ENCODE data around the gene MAP2. TPM values are rescaled to one million over a fixed set of nuclear protein-coding genes. Genes with fewer than 3 reads are reported as not detected.

Gene MAP2
- total RNA-seq, 2 experiments from 2014 or later, result not detected

DNA sequence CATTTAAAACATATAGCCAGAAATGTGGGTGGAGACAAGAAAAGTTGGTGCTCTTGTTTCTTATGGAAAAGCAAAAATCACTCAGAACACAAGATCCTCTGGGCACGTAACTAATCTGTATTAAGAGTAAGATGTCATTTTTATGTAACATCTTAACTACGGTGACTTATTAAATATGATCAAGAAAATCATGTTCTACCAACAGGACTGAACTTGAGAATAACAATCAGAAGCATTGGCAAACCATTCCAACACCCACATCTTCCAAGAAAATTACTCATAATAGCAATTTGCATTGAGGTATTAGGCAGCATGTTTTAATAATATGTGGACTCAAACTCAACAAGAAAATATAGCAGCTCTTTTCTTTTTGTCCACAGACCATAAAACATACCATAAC lies 21.6 kb downstream of the MAP2 start:
- Mint-ChIP-seq H3K36me3 (ENCODE audit: low read depth) (no peaks in the 10 kb centered on the region), H3K4me1 (no peaks in the 10 kb centered on the region), H3K9me3 (no peaks in the 10 kb centered on the region), H3K4me3 (no peak overlapping the region), H3K27ac (no peak overlapping the region), H3K27me3 (no peaks in the 10 kb centered on the region)
- no peak for DNase-seq
- ChIA-PET CTCF (no interaction called here), POLR2A (no interaction called here)

DNA sequence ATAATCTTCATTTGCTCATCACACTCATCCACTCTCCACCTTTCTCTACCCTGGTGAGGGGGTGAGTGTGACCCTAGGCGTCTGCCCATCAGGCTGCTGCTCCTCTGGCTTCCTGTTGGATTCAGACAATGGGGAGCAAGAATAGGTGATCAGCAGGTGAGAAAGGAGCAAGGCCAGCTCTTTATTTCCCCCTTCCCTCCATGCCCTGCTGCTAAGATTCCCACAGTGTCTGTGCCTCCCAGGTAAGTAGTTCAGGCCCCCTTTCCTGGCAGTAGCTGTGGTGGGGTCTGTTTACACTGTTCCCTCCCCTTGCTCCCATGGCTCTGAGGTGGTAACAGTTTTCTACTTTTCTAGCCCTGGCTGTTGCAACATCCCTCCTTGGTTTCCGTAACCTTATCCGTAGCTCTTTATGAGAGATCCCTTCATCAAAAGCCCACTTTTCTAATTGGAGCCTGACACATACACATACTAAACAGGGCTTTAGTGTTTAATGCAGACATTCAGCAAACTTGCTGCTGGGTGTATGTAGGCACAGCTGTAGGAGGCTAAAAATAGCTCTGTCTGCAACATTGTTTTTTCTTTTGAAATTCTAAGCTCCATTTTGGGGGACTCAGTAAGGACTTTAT lies 27.5 kb downstream of the MAP2 start:
- Mint-ChIP-seq H3K9me3 (no peaks in the 10 kb centered on the region), H3K4me3 (no peak overlapping the region)
- CTCF ChIA-PET, result no interaction called here

DNA sequence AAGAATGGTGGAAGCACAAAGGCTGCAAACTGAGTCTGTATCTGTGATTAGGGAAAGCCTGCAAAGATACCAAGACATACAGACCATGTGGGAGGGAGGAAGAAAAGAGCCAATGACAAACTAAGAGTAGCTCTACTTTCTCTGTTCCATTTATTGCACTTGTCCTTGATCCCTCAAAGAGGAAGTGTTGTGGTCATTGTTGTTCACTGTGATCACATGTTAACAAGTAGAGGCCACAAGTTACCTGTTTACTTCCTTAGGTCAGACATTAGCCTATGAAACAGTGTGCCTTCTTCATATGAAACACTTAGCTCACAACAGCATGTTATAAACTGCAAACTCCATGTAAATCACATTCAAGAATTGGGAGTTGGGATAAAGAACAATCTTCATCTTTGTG lies 32.6 kb downstream of the MAP2 start:
- Mint-ChIP-seq H3K4me3 (no peak overlapping the region), H3K27ac (no peak overlapping the region), H3K4me1 (no peaks in the 10 kb centered on the region), H3K36me3 (ENCODE audit: low read depth) (no peaks in the 10 kb centered on the region), H3K9me3 (no peaks in the 10 kb centered on the region), H3K27me3 (no peaks in the 10 kb centered on the region)
- ChIA-PET CTCF (no interaction called here), POLR2A (no interaction called here)
- no peak for DNase-seq

More for the DNA sequence above, 27.5 kb downstream of the MAP2 start:
- Mint-ChIP-seq H3K27me3 (no peaks in the 10 kb centered on the region), H3K4me1 (no peaks in the 10 kb centered on the region), H3K36me3 (ENCODE audit: low read depth) (no peaks in the 10 kb centered on the region), H3K27ac (no peak overlapping the region)
- POLR2A ChIA-PET, result no interaction called here
- no peak for DNase-seq

DNA sequence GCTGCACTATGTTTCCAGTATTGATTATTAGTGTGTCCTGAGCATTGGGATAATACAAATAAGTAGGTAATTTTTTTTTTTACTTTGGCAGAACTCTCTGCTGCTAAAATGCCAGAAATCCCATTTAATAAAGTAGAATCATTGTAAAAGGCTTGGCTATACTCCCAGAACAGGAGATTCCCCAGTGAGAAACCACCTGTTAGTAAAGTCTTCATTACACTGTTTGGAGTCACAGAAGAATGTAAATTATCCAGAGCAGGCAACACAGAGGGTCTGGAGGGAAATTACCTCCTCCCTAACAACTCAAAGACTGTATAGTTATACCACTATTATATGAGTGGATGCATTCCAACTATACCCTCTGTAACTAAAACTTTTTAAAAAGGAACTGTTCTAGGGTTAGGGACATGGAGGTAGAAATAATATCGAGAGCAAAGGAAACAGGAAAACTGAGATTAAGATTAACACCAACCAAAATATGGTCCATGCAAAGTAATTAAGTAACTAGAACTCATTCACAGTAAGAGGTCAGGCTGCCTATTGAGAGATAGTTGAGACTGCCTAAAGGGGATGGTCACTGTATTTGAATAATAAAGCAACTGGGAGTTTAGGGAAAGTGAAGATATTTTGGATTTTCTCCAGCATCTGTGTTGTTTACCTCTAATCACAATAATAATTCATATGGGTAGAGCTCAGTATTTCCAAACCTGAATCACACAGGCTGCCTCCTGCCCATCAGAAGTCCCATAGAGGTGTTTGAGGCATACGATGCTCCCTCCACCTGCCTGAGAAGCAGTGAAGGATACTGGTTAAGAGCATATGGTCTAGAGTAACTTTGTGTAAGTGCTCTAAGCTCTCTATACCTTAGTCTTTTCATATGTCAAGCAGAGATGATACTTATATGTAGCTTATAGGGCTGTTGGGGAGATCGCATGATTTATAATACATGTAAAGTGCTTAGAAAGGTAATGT lies 34.4 kb downstream of the MAP2 start:
- H3K4me1 Mint-ChIP-seq, result no peaks in the 10 kb centered on the region
- H3K27ac Mint-ChIP-seq, result no peak overlapping the region
- H3K9me3 Mint-ChIP-seq, result no peaks in the 10 kb centered on the region
- POLR2A ChIA-PET, result no interaction called here
- H3K27me3 Mint-ChIP-seq, result no peaks in the 10 kb centered on the region
- CTCF ChIA-PET, result no interaction called here
- DNase-seq, result no peak
- no peaks in the 10 kb centered on the region for H3K36me3 Mint-ChIP-seq (ENCODE audit: low read depth)
- no peak overlapping the region for H3K4me3 Mint-ChIP-seq

DNA sequence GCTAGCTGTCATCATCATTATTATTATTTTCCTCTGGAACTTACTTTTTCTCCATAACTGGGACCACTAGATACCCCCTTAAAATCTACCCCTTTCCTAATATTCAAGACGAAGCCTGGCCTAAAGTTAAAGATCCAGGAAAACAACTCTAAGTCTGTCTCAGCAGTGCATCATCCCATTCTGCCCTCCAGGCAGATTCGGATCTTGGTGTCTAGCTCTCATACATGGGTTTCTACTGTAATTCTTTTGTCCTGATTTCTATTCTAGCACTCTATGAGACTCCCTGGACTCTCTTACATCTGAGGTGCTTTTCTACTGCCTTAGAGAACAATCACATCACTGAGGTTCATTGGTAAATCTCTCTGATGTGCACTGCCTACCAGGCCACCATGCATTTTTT lies 35.5 kb downstream of the MAP2 start:
- ChIA-PET POLR2A (no interaction called here), CTCF (no interaction called here)
- no peaks in the 10 kb centered on the region for H3K27me3 Mint-ChIP-seq
- no peak for DNase-seq
- no peak overlapping the region for H3K27ac Mint-ChIP-seq
- H3K4me1 Mint-ChIP-seq, result no peaks in the 10 kb centered on the region
- H3K9me3 Mint-ChIP-seq, result no peaks in the 10 kb centered on the region
- H3K4me3 Mint-ChIP-seq, result no peak overlapping the region
- no peaks in the 10 kb centered on the region for H3K36me3 Mint-ChIP-seq (ENCODE audit: low read depth)

DNA sequence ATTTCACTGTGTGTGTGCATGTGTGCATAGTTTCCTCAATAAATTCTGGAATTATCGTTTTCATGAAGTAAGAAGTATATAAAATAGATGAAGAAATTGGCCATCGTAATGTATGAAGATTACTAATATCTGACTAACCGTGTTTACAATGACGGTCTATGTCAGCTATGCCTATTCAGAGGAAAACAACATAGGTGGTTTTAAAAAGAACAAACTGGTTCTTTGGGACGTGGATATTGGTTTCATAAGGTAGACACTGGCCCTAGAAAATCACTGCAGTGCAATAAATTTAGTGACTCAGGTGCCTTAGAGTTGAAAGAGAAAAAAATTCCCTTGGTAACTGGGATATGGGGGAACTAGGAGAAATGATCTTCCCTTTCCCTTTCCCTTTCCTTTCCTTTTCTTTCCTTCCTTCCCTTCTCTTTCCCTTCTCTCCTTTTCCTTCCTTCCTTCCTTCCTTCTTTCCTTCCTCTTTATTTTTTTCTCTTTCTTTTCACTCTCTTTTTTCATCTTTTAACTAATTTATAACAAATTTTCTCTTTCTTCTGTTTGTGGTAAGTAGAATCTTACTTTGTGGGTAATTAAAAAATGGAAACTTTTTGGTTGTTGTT lies 36.4 kb downstream of the MAP2 start:
- no peak for DNase-seq
- Mint-ChIP-seq H3K9me3 (no peaks in the 10 kb centered on the region), H3K27ac (no peak overlapping the region), H3K36me3 (ENCODE audit: low read depth) (no peaks in the 10 kb centered on the region), H3K4me3 (no peak overlapping the region), H3K4me1 (no peaks in the 10 kb centered on the region), H3K27me3 (no peaks in the 10 kb centered on the region)
- POLR2A ChIA-PET, result no interaction called here
- CTCF ChIA-PET, result no interaction called here

DNA sequence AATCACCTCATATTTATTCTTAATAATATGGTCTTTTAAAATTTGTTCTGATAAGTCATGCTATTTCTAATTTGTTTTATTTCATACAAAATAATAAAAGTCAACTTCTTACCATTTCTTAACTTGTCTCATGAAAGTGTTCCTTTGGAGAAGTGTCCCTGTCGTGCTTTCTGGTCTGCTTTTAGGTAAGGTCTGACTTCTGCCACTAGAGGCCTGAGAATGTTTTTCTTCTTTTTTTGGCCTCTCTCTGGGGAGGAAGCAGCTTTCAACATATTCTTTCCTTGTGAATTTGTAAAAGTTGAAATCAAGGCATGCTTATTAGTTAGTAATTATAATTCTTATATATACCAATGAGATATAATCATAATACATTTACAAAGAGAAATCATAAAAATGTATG lies 39.4 kb downstream of the MAP2 start:
- Mint-ChIP-seq H3K27me3 (no peaks in the 10 kb centered on the region), H3K4me3 (no peak overlapping the region), H3K9me3 (no peaks in the 10 kb centered on the region), H3K36me3 (ENCODE audit: low read depth) (no peaks in the 10 kb centered on the region), H3K4me1 (no peaks in the 10 kb centered on the region), H3K27ac (no peak overlapping the region)
- CTCF ChIA-PET, result no interaction called here
- POLR2A ChIA-PET, result no interaction called here
- DNase-seq, result no peak

DNA sequence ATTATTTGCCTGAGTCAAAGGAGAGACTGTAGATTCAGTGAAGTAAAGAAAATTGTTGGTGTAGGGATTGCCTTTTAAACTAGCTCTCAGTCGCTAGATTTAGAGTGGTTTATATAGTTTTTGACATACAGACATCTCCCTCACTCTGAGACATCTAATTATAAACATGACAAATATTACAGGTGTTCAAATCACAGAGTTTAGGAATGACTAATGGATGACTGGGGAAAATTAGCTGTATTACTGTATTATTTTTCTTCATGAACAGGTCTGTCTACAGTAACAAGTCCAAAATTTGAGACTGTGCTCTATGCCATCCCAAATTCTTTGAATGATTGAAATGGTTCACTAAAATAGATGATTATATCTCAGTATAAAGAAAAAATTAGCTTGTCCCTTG lies 40.0 kb downstream of the MAP2 start:
- Mint-ChIP-seq H3K4me3 (no peak overlapping the region), H3K36me3 (ENCODE audit: low read depth) (no peaks in the 10 kb centered on the region), H3K9me3 (no peaks in the 10 kb centered on the region), H3K4me1 (no peaks in the 10 kb centered on the region), H3K27ac (no peak overlapping the region), H3K27me3 (no peaks in the 10 kb centered on the region)
- ChIA-PET POLR2A (no interaction called here), CTCF (no interaction called here)
- DNase-seq, result no peak

DNA sequence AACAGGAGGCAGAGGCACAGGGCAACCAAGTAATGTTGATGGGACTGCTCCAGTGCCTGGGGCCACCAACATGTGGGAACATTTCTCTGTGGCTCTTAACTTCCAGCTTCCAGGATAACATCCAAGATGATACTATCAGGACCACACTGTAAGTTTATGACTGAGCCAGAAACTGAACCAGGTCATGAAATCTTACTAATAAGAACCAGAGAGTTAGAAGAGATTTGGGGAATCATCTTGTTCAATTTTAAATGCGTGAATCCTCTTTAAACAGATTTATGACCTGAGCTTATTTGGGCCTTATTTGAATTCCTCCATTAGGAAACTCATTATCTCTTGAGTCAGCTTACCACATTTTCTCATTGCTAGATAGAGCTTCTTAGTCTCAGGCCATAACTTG lies 45.0 kb downstream of the MAP2 start:
- Mint-ChIP-seq H3K9me3 (no peaks in the 10 kb centered on the region), H3K27me3 (no peaks in the 10 kb centered on the region), H3K36me3 (ENCODE audit: low read depth) (no peaks in the 10 kb centered on the region), H3K4me1 (no peaks in the 10 kb centered on the region), H3K27ac (no peak overlapping the region), H3K4me3 (no peak overlapping the region)
- ChIA-PET CTCF (no interaction called here), POLR2A (no interaction called here)
- no peak for DNase-seq

DNA sequence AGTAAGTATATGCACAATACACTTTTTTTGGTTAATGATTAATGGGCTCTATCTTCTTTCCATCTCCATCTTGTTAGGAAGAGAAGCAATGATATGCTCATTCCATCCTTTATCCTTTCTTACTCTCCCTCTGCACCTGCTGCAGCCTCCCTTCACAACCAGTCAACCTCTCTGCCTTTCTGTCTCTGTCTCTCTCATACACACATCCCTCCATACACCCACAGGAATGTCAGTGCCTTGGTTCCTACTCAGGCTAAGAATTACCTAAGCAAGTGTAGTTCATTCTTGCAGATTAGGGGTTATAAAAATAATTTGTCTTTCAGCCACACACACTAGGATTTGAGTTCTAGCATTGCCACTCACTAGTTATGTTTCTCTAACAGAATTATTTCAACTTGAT lies 45.6 kb downstream of the MAP2 start:
- Mint-ChIP-seq H3K4me3 (no peak overlapping the region), H3K4me1 (no peaks in the 10 kb centered on the region), H3K9me3 (no peaks in the 10 kb centered on the region), H3K27ac (no peak overlapping the region), H3K36me3 (ENCODE audit: low read depth) (no peaks in the 10 kb centered on the region), H3K27me3 (no peaks in the 10 kb centered on the region)
- no peak for DNase-seq
- CTCF ChIA-PET, result no interaction called here
- POLR2A ChIA-PET, result no interaction called here

DNA sequence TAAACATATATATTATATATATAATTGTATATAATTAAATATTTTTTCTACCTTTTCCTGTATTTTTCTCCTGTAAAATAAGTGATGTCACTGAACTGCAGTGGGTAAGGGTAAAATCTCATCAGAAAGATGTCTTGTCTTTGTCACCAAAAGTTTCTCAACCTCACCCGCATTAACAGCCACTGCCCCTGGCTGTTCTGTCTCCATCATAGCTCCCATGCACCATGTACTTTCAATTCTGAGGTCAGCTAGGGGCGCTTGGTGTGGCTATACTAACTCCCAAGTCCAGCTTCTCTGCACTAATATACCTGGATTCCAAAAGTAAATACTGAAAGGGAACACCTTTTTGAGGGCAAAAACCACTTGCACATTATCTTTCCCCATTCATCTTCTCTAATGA lies 46.6 kb downstream of the MAP2 start:
- H3K9me3 Mint-ChIP-seq, result no peaks in the 10 kb centered on the region
- no peak overlapping the region for H3K4me3 Mint-ChIP-seq
- H3K27ac Mint-ChIP-seq, result no peak overlapping the region
- H3K4me1 Mint-ChIP-seq, result no peaks in the 10 kb centered on the region
- POLR2A ChIA-PET, result no interaction called here
- H3K27me3 Mint-ChIP-seq, result no peaks in the 10 kb centered on the region
- H3K36me3 Mint-ChIP-seq (ENCODE audit: low read depth), result no peaks in the 10 kb centered on the region
- DNase-seq, result no peak
- CTCF ChIA-PET, result no interaction called here

DNA sequence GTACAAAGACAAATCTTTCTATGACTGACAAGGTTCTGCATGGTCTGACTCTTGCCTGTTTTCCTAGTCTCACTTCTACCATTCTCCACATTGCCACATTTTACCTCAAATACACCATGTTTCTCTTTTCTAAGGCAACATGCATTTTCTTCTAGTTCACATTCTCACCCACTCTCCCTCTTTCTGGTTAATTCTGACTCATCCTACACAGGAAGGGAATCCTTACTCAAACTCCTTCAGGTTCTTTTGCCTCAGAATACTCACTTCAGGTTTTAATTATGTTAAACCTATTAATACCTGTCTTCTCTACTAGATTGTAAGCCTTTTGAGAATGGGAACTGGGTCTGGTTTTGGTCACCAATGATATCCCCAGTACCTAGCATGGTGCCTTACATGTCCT lies 47.2 kb downstream of the MAP2 start:
- Mint-ChIP-seq H3K36me3 (ENCODE audit: low read depth) (no peaks in the 10 kb centered on the region), H3K9me3 (no peaks in the 10 kb centered on the region), H3K27me3 (no peaks in the 10 kb centered on the region), H3K4me1 (no peaks in the 10 kb centered on the region), H3K27ac (no peak overlapping the region), H3K4me3 (no peak overlapping the region)
- DNase-seq, result no peak
- POLR2A ChIA-PET, result no interaction called here
- CTCF ChIA-PET, result no interaction called here

DNA sequence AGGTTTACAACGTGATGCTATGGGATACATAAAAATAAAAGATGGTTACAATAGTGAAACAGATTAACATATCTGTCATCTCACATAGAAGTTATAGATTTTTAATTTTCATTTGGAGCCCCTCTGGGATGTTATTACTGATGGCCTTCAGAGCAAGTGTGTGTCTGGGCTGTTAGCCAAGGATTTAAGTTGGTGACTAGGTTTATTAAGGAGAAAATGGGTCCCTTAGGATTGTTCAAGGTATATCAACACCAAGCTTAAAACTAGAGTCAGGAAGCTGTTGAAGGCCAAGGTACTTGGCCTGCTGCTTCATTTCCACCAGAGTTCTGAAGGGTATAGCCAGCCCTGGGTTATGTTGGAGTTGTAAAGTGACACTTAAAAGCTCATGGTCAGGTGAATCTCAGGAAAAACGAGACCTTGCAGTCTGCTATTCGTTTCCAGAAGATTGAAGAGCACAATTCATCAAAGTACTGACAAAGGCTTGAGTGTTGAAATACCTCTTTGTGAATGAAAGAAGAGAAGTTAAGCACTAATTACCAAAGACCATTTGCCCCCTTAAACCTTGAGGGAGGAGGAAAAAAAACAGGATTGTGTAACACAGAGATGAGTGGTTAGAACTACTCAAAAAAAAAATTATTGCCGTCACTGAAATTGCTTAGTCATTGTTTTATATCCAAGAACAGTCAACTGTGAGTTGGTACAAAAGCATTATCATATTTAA lies 48.4 kb downstream of the MAP2 start:
- no peak for DNase-seq
- no peak overlapping the region for H3K4me3 Mint-ChIP-seq
- no peaks in the 10 kb centered on the region for H3K27me3 Mint-ChIP-seq
- no peak overlapping the region for H3K27ac Mint-ChIP-seq
- CTCF ChIA-PET, result interaction anchor here (0.6 kb wide), 1 partner anchor 1399 kb away, joined by 3 read pairs; no protein-coding TSS in a partner anchor
- POLR2A ChIA-PET, result no interaction called here
- no peaks in the 10 kb centered on the region for H3K9me3 Mint-ChIP-seq
- H3K4me1 Mint-ChIP-seq, result no peaks in the 10 kb centered on the region
- H3K36me3 Mint-ChIP-seq (ENCODE audit: low read depth), result no peaks in the 10 kb centered on the region
